Measurements from ENCODE around the gene ZMYND11. TPM values are rescaled to one million over a fixed set of nuclear protein-coding genes. Genes with fewer than 3 reads are reported as not detected.
"Not testable (repeated sequence)": the region's sequence is repeated elsewhere in the genome, so short reads cannot be mapped to it uniquely, and the experiment has no call there.

The ZMYND11 gene
- polyA plus RNA-seq, 1 donor, result 119 TPM

DNA sequence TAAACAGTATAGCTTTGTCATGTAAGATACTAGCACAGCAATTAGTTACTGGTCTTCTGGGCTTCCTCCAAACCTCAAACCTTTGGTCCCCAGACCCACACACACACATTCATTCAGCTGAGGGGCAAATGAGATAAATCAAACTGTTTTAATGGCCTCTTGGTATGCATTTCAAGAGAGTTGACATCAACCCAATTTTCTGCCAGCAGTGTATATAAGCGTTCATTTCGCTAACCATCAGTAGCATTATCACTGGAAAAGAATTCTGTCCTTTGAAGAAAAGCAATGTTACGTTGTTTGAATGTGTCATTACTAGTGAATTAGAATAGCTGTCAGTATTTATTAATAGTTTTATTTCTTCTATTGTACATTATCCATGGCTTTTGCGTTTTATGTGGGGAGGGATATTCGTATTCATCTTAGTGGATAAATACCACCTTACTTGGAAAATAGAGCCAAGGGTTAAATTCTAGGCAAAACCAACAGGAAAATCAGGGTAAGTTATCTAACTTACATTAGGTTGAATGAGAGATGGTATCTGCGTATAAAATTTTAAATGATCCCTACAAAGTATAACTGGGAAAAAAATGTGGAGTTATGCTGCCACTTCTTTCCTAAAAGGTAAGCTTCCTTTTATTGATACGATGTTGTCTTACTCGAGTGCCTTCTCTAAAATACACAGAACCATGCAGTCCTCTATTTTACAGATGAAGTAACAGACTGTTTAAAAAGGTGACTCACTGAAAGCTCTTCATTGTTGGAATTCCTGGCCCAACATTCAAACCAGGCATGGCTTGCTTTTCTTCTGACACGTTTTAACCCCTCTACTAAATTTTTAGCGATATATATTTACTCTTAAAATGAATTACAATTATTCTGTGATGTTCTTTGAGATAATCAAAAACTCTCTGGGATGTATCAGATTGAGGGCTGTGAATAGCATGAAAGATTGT, 2.0 kb upstream of the ZMYND11 start:
- no peak for DNase-seq

DNA sequence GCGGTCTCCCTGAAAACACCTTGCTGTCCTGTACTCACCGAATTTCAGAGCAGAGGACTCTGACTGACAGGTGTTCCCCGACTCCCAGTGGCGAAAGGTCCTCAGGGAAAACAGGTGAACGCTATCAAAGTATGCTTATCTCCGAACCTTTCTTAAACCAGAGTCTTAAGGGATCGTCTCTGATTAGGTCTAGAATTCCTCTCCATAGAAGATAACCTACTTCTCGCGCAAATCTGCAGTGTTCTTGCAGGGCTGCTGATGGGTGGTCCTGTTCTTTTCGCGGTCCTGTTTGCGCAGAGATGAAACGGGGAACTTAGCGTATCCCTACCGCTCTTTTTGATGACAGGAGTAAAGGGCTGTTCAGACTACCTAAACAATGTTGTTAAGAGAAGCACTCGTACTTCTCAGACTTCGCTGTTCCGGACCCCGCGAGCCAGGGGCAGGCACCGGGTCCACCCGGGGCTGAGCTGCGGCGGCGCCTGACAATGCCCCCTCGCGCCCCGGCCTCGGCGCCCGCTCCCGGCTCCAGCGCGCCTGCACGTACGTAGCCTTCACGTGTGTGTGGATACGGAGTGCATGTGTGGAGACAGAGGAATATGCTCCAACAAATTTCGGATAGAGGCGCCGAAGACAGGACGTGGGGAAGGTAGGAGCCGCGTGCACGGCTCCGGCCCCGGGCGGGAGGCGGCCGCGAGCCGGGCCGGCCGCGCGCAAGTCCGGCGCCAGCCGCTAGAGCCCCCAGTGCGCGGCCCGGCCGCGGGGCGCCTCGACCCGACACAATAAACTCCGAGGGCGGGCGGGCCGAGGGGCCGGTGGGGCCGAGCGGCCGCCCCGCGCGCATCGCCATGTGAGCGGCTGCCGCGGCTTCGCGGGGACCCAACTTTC, 766 bp upstream of the ZMYND11 start:
- no peak for DNase-seq

DNA sequence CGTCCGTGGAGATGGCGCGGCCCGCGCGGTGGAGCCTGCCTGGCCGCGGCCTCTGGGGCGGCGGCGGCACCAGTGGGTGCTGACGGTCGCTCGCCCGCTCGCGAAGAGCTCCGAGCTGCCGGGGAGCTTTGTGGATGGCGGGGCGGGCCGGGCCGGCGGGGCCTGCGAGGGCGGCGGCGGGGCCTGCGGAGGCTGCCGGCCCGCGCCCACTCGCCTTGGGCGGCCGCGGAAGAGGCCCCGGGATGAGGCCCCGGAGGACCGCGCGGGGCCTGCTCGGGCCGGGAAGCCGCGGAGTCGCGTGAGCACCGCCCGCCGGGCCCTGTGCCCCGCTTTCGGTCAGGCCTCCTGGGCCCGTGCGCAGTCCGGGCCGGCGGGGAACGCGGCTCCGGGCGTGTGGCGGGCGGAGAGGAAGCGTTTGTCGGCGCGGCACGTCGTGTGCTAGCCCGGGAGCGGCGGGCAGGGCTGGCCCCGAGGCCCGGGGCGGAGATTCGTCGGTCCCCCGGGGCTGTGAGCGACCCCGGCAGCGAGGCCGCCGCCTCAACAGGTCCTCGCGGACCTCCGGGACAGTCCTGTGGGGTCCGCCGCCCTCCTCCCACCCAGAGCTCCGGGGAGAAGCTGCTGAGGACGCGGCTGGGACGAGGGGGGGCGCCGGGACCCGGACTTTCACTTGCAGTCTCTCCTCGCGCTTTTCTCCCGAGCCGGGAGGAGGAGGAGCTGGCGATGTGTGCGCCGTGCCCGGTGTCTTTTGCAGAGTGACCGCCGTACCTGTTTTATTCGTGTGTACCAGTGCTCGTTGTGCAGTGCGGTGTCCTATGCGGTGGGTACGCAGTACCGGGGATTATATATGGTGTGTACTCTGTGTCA, 578 bp downstream of the ZMYND11 start:
- DNase-seq, result peak; percentile 50

DNA sequence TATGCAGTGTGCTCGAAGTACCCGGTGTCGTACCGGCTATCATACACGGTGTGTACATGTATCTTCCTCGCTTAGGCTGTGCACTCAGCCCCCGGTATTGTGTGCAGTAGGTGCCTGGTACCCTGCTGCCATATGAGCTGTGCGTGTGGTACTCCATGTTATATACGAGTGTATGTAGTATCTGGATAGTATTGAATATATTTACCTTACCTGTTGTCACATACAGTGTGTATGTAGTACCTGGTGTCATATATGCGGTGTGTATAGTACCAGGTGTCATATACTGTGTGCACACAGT, 1.2 kb downstream of the ZMYND11 start:
- no peak for DNase-seq

DNA sequence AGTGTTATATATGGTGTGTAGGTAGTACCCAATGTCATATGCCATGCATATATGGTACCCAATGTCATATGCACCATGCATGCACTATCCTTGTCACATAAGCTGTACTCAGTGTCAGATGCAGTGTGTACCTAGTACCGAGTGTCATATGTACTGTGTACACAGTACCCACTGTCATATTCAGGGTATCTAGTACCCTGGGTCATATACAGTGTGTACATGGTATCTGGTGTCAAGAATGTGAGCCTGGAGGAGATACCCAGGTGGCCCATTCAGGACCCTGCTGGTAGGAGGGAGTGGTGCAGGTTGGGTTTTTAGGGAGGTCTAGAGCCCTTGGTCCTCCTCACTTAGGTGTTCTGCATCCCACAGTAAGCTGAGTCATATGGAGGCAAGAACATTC, 1.8 kb downstream of the ZMYND11 start:
- no peak for DNase-seq

DNA sequence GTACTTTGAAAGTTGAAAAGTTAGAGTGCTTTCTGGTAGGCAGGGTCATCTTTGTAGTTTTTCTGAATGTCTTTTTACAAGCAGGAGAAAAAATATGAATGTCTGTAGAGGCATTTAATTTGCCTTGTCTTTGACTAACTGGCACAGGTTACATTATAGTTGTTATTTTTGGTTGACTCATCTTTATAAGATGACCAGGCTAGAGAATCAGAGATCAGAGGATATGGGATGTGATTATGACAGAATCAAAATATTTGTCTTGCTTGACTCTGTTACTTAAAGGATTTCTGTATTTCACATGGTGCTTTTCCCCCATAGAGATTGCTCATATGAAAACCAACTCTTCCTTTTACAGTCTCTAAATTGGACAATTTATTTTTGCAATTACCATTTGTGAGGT, 2.4 kb downstream of the ZMYND11 start:
- DNase-seq, result no peak

DNA sequence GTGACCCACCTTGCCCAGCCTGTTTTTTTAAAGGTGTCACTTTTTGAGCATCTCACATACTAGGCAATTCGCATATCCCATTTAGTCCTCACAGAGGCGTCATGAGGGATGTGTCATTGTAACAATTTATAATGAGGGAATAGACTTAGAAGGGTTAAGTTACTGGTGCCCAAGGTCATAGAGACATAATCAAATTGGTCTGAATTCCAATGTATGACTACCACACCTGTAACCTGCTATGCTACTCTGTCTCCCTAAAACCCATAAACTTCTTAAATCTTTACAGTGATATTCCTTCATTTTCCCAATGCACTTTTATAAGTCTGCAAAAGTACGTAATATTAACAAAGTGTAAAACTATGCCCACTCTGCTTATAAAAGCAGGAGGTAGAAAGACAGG, 7.1 kb downstream of the ZMYND11 start:
- DNase-seq, result no peak

DNA sequence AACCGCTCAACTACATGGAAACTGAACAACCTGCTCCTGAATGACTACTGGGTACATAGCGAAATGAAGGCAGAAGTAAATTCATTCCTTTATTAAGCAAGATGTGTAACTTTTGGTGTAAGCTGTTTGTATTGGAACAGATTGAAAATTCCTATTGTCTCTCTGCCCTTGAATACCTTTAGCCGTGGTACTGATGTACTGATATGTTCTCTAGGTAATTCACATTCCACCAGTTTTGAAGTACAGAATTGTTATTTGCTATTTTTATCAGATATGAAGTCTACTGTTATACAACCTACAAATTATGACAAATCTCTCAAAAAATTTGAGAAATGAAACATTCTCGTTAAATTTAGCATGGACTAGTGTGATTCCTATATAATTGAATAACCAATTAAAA, 17.7 kb downstream of the ZMYND11 start:
- no peak for DNase-seq

DNA sequence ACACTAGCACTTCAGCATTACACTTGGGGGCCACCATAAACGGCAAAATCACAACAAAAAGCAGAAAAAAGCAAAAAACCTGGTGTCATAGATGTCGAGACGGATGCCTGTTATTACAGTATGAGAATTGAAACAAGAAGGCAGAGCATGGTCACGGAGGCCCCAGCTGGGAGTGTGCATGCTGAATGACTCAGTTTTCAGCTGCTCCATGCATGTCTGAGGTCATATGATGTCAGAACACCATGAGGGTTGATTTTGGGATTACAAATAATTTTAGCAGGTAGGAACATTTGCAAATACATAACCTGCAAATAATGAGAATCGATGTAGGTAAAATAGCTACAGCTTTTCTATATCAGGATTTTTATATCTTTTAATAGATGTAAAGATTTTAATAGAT, 19.1 kb downstream of the ZMYND11 start:
- DNase-seq, result no peak

DNA sequence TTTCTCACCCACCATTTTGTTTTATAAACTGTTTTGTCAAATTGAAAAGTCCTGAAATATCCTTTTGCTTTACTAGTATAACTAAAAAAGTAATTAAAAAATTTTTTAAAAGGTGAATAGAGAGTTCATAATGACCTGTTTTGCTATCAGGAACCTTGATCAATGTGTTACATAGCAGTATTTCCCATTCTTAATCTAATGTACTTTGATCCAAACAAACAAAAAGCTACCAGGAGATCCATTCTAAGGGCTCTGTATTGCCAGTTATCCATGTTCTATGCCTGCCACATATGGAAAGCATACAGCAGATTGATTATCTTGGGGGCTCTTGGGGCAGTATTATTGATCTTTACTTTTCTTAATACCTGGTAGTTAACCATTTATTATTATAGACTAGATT, 32.1 kb downstream of the ZMYND11 start:
- DNase-seq, result no peak

DNA sequence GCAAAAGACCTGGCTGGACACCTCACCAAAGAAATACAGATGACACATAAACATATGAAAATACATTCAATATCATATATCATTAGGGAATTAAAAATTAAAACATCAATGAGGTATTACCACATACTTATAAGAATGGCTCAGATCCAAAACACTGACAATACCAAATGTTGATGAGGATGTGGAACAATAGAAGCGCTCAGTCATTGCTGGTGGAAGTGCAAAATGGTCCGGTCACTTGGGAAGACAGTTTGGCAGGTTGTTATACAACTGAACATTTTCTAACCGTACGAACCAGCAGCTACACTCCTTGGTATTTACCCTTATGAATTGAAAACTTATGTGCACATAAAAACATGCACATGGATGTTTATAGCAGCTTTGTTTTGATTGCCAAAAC, 38.5 kb downstream of the ZMYND11 start:
- DNase-seq, result no peak

DNA sequence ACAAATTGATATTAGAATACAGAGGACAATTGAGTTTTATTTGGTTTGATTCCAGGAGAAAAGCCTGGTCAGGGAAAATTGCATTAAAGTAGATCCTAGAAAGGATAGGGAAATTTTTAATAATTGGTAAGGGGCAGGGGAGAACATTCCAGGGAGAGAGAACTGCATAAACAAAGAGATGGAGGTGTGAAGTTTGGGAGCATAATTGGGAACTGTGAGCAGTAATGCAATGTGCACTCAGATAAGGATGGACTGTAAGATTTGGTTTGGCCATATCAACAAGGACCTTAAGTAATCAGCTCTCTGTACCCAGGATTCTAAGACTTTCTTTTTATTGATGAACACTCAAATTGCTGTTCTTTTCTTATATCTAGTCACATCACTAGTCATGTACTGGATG, 41.4 kb downstream of the ZMYND11 start:
- DNase-seq, result no peak

DNA sequence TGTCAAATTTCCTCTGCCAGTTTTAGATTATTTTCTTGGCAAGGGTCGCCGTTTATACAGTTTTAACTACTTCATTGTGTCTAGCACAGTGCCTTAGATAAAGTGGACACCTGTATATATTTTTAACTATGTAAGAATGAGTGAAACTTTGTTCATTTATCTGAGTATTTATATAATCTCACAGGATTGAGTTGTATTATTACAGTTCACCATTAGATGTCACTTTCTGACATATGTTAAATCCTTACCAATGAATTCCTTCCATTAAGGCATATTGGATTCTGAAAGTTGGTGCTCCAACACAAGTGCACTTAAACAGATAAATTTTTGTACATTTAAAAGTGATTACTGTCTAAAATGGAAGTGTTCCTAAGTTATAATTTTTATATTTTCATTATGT, 43.0 kb downstream of the ZMYND11 start:
- DNase-seq, result peak; percentile 24

DNA sequence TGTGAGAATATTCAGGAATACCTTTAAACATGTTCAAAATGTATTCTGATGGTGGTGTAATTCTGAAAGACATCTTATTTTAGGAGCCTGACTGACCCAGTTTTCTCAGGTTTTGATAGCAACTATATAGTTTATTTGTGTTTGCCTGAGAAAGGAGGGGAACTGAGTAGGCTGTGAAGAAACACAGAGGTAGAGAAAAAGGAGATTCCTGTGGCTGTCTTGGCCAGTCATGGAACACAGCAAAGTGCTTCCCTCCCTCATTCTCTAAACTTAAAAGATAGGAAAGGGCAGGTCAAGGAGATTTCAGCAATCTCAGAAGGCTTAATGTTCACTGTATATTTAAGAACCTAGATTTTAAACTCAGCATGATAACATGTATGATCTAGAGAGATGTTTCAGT, 43.5 kb downstream of the ZMYND11 start:
- no peak for DNase-seq

DNA sequence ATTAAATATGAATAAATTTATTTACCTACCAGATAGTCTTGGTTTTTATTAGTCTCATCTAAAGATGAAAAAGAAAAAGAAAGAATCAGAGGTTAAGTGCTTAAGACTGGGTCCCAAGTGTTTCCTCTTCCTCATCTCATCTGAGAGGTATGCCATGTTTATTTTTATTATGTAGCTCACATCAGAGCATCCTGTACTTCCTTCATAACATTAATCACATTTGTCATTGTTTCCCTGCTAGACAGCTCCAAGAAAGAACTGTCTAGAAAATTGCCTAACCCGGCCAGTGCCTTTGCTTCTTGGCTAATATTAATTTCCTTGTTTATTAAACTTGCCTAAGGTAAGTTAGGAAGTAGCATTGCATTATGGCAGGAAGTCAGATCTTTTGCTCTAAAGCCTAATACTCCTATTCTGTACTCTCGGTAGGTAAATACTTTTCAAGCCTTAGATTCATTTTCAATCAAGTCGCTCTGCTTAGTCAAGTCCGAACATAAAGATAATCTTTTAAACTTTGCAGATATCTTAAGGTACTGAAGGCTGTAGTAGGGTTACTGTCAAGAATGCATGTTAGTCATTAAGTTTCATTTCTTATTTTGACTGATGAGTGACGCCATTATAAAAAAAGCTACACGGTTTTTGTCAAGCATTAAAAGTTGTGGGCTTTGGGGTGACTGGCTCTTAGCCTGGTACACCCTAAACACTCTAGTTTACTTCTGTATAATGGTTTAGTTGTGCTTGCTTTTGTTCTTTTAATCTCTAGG, 47.4 kb downstream of the ZMYND11 start:
- DNase-seq, result no peak

DNA sequence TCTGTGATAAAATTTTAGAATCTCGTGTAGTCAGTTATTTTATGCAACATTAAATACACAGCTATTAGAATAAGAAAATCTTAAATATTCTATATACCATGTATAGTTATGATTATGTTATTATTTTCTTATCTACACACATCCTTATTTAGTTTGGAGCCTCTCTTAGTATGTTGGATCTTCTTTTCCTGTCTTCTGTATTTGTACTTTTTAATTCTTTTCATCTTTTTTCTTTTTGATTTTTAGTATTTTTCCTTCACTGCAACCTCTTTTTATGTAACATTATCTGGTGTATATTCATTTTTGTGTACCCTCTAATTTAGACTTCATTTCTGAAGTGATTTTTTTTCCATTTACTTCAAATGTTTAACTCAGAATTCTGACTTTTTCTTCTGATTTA, 48.9 kb downstream of the ZMYND11 start:
- no peak for DNase-seq

DNA sequence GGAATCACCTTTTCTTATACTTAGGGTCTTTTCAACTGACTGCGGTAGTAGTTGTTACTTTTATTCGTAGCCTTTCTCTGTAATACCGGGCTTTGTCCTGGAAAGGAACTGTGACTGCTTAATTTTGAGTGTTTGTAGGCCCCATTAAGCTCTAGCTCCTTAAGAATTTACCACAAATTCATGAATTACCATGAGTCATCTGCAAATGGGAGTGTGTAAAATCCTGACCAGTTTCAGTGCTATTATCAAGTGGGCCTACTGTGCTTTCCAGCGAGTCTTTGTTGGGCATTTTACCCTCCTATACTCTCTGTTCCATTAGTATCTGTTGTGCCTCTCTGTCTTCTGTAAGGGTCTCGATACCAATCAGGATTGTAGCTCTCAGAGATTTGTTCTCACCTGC, 49.7 kb downstream of the ZMYND11 start:
- DNase-seq, result no peak

DNA sequence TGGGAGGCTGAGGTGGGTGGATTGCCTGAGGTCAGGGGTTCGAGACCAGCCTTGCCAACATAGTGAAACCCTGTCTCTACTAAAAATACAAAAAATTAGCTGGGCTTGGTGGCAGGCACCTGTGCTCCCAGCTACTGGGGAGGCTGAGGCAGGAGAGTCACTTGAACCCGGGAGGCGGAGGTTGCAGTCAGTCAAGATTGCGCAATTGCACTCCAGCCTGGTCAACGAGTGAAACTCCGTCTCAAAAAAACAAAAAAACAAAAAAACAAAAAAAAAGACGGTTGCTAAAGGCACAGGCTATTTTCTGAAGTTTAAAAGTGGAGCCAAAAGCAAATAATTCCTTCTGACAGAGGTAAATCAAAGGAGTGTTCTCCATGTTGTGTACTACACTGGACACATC, 50.3 kb downstream of the ZMYND11 start:
- not testable (repeated sequence) for DNase-seq

DNA sequence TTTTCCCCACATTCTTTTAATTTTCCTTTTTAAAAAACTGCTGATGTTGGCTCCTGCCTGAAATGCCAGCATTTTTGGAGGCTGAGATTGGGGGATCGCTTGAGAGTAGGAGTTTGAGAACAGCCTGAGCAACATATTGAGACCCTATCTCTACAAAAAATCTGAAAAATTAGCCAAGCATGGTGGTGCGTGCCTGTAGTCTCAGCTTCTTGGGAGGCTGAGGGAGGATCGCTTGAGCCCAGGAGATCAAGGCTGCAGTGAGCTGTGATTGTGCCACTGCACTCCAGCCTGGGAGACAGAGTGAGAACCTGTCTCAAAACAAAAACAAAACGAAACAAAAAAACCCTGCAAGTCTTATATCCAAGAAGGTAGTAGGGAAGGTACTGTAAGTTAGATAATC, 51.7 kb downstream of the ZMYND11 start:
- DNase-seq, result no peak

DNA sequence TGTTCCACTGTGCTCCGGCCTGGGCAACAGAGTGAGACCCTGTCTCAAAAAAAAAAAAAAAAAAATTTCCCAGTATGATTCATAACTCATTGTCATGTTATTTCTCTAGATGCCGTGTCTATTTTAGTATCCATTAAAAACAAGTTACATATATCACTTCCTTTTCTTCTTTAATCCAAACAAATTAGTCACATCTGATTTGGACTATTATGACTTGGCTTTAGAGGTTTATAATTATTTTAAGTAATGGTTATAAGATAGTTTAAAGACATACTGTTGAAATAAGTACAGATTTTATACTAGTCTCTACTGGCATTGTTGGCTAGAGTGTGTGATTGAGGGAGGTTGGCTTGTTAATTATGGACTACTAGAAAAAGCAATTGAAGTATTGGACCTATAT, 53.3 kb downstream of the ZMYND11 start:
- DNase-seq, result no peak

DNA sequence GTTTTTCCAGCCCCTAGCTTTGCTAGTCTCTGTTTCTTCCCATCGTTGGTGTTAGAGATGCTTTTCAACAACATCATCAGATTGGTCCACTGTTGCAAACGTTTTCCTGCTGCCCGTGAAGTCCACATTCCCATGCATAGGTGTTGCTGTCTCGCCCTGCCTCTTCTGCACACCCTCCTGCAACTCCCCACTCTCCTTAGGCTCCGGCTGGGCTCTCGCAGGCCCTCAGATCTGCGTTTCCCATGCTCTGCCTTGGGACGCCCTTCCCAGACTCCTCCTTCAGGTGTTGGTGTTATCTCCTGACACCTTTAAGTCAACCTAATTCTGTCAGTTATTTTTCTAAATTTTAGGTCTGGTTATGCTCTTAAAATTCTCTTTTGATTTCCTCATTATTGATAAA, 55.0 kb downstream of the ZMYND11 start:
- no peak for DNase-seq
